ENCODE measurements around the gene PCED1A. TPM values are rescaled to one million over a fixed set of nuclear protein-coding genes. Genes with fewer than 3 reads are reported as not detected.
A peak's percentile ranks its signal among the peaks of the same experiment; 100 is the strongest.

PCED1A gene
- total RNA-seq, 1 experiment from 2014 or later = 18.3 TPM

GRCh38 chr20:2873010-2873746 lies 32.7 kb upstream of the PCED1A start, which contains the start of gene PTPRA:
Gene PTPRA (plus strand): TSS chr20:2873481. CDS start chr20:2964278, 90,797 bp downstream.
- peak within 1 kb of the TSS; percentile 27 for H3K27ac ChIP-seq
- H3K4me1 ChIP-seq (replicated peaks) = peaks cover 29% of the 10 kb centered on the region
- peak; percentile 79 to 91 for DNase-seq (ENCODE audit: low read depth in 1 of 2, low spot score in 2 of 2)
- no peaks in the 10 kb centered on the region for H3K27me3 ChIP-seq (replicated peaks)
- H3K4me3 ChIP-seq = peak within 1 kb of the TSS; percentile 92
- peaks cover 12% of the 10 kb centered on the region for H3K36me3 ChIP-seq
- no peaks in the 10 kb centered on the region for H3K9me3 ChIP-seq (replicated peaks)

- no peaks in the 10 kb centered on the region for H3K27me3 ChIP-seq (replicated peaks)
- H3K9me3 ChIP-seq (replicated peaks) = no peaks in the 10 kb centered on the region
- peaks cover 12% of the 10 kb centered on the region for H3K36me3 ChIP-seq
- peak; percentile 52 to 60 for DNase-seq (ENCODE audit: low read depth in 1 of 2, low spot score in 2 of 2)
- peaks cover 29% of the 10 kb centered on the region for H3K4me1 ChIP-seq (replicated peaks)
- H3K4me3 ChIP-seq = peak overlapping the region; percentile 92
- no peak overlapping the region for H3K27ac ChIP-seq
Measured at GRCh38 chr20:2872459-2873009, 32.1 kb upstream of the PCED1A start.

- no peak overlapping the region for H3K27ac ChIP-seq
Measured at GRCh38 chr20:2871661-2872458, 31.4 kb upstream of the PCED1A start.

GRCh38 chr20:2871111-2871465 lies 30.6 kb upstream of the PCED1A start:
- Histone ChIP-seq H3K4me1 (replicated peaks) (peaks cover 29% of the 10 kb centered on the region), H3K27ac (no peak overlapping the region), H3K4me3 (no peak overlapping the region), H3K27me3 (replicated peaks) (no peaks in the 10 kb centered on the region), H3K36me3 (peaks cover 5% of the 10 kb centered on the region), H3K9me3 (replicated peaks) (no peaks in the 10 kb centered on the region)
- DNase-seq (ENCODE audit: low read depth in 1 of 2, low spot score in 2 of 2) = no peak

More at GRCh38 chr20:2871661-2872458, 31.4 kb upstream of the PCED1A start:
- Histone ChIP-seq H3K9me3 (replicated peaks) (no peaks in the 10 kb centered on the region), H3K27me3 (replicated peaks) (no peaks in the 10 kb centered on the region), H3K4me1 (replicated peaks) (peaks cover 29% of the 10 kb centered on the region), H3K4me3 (peak overlapping the region; percentile 92), H3K36me3 (peaks cover 5% of the 10 kb centered on the region)
- no peak for DNase-seq (ENCODE audit: low read depth in 1 of 2, low spot score in 2 of 2)

- Histone ChIP-seq H3K27ac (no peak overlapping the region), H3K4me3 (no peak overlapping the region)
- no peak for DNase-seq (ENCODE audit: low read depth in 1 of 2, low spot score in 2 of 2)
Measured at GRCh38 chr20:2869381-2869780, 28.9 kb upstream of the PCED1A start.

GRCh38 chr20:2867081-2867864 lies 26.8 kb upstream of the PCED1A start:
- DNase-seq (ENCODE audit: low read depth in 1 of 2, low spot score in 2 of 2) = no peak
- Histone ChIP-seq H3K4me1 (replicated peaks) (peaks cover 16% of the 10 kb centered on the region), H3K36me3 (peaks cover 4% of the 10 kb centered on the region; the same call in 1 of the 2 replicates), H3K27me3 (replicated peaks) (no peaks in the 10 kb centered on the region), H3K9me3 (replicated peaks) (no peaks in the 10 kb centered on the region), H3K27ac (no peak overlapping the region), H3K4me3 (no peak overlapping the region)

More at GRCh38 chr20:2869381-2869780, 28.9 kb upstream of the PCED1A start:
- Histone ChIP-seq H3K9me3 (replicated peaks) (no peaks in the 10 kb centered on the region), H3K4me1 (replicated peaks) (peaks cover 25% of the 10 kb centered on the region), H3K36me3 (peaks cover 8% of the 10 kb centered on the region), H3K27me3 (replicated peaks) (no peaks in the 10 kb centered on the region)

GRCh38 chr20:2866236-2866635 lies 25.8 kb upstream of the PCED1A start:
- Histone ChIP-seq H3K36me3 (peaks cover 14% of the 10 kb centered on the region), H3K4me1 (replicated peaks) (peaks cover 14% of the 10 kb centered on the region), H3K27ac (no peak overlapping the region), H3K27me3 (replicated peaks) (no peaks in the 10 kb centered on the region), H3K9me3 (replicated peaks) (no peaks in the 10 kb centered on the region), H3K4me3 (no peak overlapping the region)
- DNase-seq (ENCODE audit: low read depth in 1 of 2, low spot score in 2 of 2) = no peak

GRCh38 chr20:2865630-2866029 lies 25.2 kb upstream of the PCED1A start:
- no peak for DNase-seq (ENCODE audit: low read depth in 1 of 2, low spot score in 2 of 2)
- H3K4me3 ChIP-seq = no peak overlapping the region
- peaks cover 8% of the 10 kb centered on the region for H3K4me1 ChIP-seq (replicated peaks)
- H3K27ac ChIP-seq = no peak overlapping the region
- no peaks in the 10 kb centered on the region for H3K27me3 ChIP-seq (replicated peaks)
- no peaks in the 10 kb centered on the region for H3K9me3 ChIP-seq (replicated peaks)
- peaks cover 21% of the 10 kb centered on the region for H3K36me3 ChIP-seq

GRCh38 chr20:2865101-2865500 lies 24.6 kb upstream of the PCED1A start:
- no peak for DNase-seq (ENCODE audit: low read depth in 1 of 2, low spot score in 2 of 2)
- no peaks in the 10 kb centered on the region for H3K27me3 ChIP-seq (replicated peaks)
- no peak overlapping the region for H3K4me3 ChIP-seq
- H3K36me3 ChIP-seq = peaks cover 22% of the 10 kb centered on the region
- H3K27ac ChIP-seq = no peak overlapping the region
- H3K9me3 ChIP-seq (replicated peaks) = no peaks in the 10 kb centered on the region
- H3K4me1 ChIP-seq (replicated peaks) = peaks cover 3% of the 10 kb centered on the region

- no peak for DNase-seq (ENCODE audit: low read depth in 1 of 2, low spot score in 2 of 2)
- no peak overlapping the region for H3K27ac ChIP-seq
- H3K9me3 ChIP-seq (replicated peaks) = no peaks in the 10 kb centered on the region
- H3K4me3 ChIP-seq = no peak overlapping the region
- H3K27me3 ChIP-seq (replicated peaks) = no peaks in the 10 kb centered on the region
- H3K4me1 ChIP-seq (replicated peaks) = no peaks in the 10 kb centered on the region
- peaks cover 22% of the 10 kb centered on the region for H3K36me3 ChIP-seq
Measured at GRCh38 chr20:2864626-2865025, 24.2 kb upstream of the PCED1A start.

- Histone ChIP-seq H3K27me3 (replicated peaks) (no peaks in the 10 kb centered on the region), H3K9me3 (replicated peaks) (no peaks in the 10 kb centered on the region), H3K27ac (no peak overlapping the region), H3K4me1 (replicated peaks) (no peaks in the 10 kb centered on the region), H3K4me3 (no peak overlapping the region), H3K36me3 (peaks cover 18% of the 10 kb centered on the region)
- no peak for DNase-seq (ENCODE audit: low read depth in 1 of 2, low spot score in 2 of 2)
Measured at GRCh38 chr20:2859330-2860121, 19.1 kb upstream of the PCED1A start.

- peaks cover 18% of the 10 kb centered on the region for H3K36me3 ChIP-seq
- no peaks in the 10 kb centered on the region for H3K27me3 ChIP-seq (replicated peaks)
- no peak for DNase-seq (ENCODE audit: low read depth in 1 of 2, low spot score in 2 of 2)
- H3K4me3 ChIP-seq = no peak overlapping the region
- no peaks in the 10 kb centered on the region for H3K9me3 ChIP-seq (replicated peaks)
- no peaks in the 10 kb centered on the region for H3K4me1 ChIP-seq (replicated peaks)
- no peak overlapping the region for H3K27ac ChIP-seq
Measured at GRCh38 chr20:2858591-2858990, 18.1 kb upstream of the PCED1A start.

- DNase-seq (ENCODE audit: low read depth in 1 of 2, low spot score in 2 of 2) = no peak
- no peaks in the 10 kb centered on the region for H3K36me3 ChIP-seq
- H3K27me3 ChIP-seq (replicated peaks) = no peaks in the 10 kb centered on the region
- no peak overlapping the region for H3K4me3 ChIP-seq
- no peaks in the 10 kb centered on the region for H3K4me1 ChIP-seq (replicated peaks)
- H3K9me3 ChIP-seq (replicated peaks) = no peaks in the 10 kb centered on the region
- H3K27ac ChIP-seq = no peak overlapping the region
Measured at GRCh38 chr20:2851086-2851485, 10.6 kb upstream of the PCED1A start.

All from SJSA1 (cell line).